ENCODE results near the gene IFFO2. TPM values are rescaled to one million over a fixed set of nuclear protein-coding genes. Genes with fewer than 3 reads are reported as not detected.

Gene IFFO2
- total and polyA plus RNA-seq, 2 of the 8 experiments (the other 6 are each of a cell fraction or from before 2014, with no cell fraction given): 6.6 to 10.4 TPM

DNA sequence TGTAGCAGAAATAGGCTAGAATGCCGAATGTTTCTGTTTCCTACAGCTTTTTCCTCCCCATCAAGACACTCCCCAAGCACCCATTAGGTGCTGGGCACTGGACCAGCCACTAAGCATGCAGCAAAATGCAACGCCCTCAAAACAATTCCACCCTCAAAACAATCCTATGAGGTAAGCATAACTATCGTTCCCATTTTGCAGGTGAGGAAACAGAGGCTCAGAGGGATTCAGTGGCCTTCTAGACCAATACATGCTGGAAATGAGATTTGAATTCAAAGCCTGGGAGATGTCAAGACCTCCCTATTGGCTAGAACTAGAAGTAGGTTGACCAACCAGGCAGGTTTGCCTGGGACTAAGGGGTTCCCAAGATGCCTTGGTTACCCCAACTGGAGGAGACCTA, 43.9 kb downstream of the IFFO2 start:
- WGBS, 2 experiments (ENCODE audit: extremely low coverage in 1 of 2, insufficient coverage in 1 of 2, insufficient read length in 1 of 2, insufficient replicate concordance in 2 of 2, low coverage in 1 of 2, low lambda C conversion rate in 2 of 2, missing lambda C conversion rate in 1 of 2): 83% methylated on average over 3 of the region's 3 CpGs; no CpG with 5 or more reads in 1 of the 2 experiments
- no peaks in the 10 kb centered on the region for H3K9me3 ChIP-seq (ENCODE audit: insufficient read depth in 2 of 2, low read depth in 1 of 2, low read length in 1 of 2)
- H4K91ac ChIP-seq (replicated peaks; ENCODE audit: insufficient read length, low read length): no peak overlapping the region
- H3K56ac ChIP-seq (replicated peaks; ENCODE audit: insufficient read length, low read depth, low read length): no peak overlapping the region
- H3K23ac ChIP-seq (ENCODE audit: insufficient read length): no peak overlapping the region
- H3K4me1 ChIP-seq (replicated peaks in 1 of 4; ENCODE audit: control insufficient read depth in 3 of 4, insufficient read depth in 4 of 4, low read length in 3 of 4): peaks cover 0 to 2% (median 0%) of the 10 kb centered on the region in 4 experiments; a peak in 1 of 7 replicates
- no peaks in the 10 kb centered on the region for H4K20me1 ChIP-seq (replicated peaks in 1 of 2; ENCODE audit: control insufficient read depth in 1 of 2, insufficient read depth in 2 of 2, low read length in 2 of 2)
- no peak overlapping the region for H3K4me2 ChIP-seq (ENCODE audit: insufficient read depth in 1 of 2, low read depth in 2 of 2, low read length in 2 of 2)
- H3K9ac ChIP-seq (replicated peaks in 1 of 4; ENCODE audit: extremely low read depth in 1 of 4, low read depth in 3 of 4, low read length in 3 of 4): no peak overlapping the region
- no peak overlapping the region for H3K14ac ChIP-seq (ENCODE audit: insufficient read length)
- no peak overlapping the region for H3K4me3 ChIP-seq (ENCODE audit: extremely low read depth in 1 of 4, insufficient read depth in 2 of 4, low read depth in 3 of 4, low read length in 4 of 4)
- no peak for FAIRE-seq
- no peak overlapping the region for H2AFZ ChIP-seq (ENCODE audit: low read length)
- H3K27me3 ChIP-seq (replicated peaks in 1 of 4; ENCODE audit: control insufficient read depth in 3 of 4, extremely low read depth in 1 of 4, insufficient read depth in 3 of 4, low read length in 3 of 4): no peaks in the 10 kb centered on the region
- no peak overlapping the region for H2BK12ac ChIP-seq (ENCODE audit: low read depth, low read length)
- H2BK120ac ChIP-seq (replicated peaks; ENCODE audit: low read depth, low read length): no peak overlapping the region
- no peak overlapping the region for H2BK20ac ChIP-seq (ENCODE audit: low read length)
- H4K5ac ChIP-seq (ENCODE audit: insufficient read length, low read depth, low read length): no peak overlapping the region
- ChIA-PET CTCF (ENCODE audit: partially characterized antibody) (interaction anchor here (0.6 to 6.3 kb wide), 49 partner anchors 8 to 743 kb away, joined by 3 to 109 read pairs (median 8); partner anchors contain the start of genes ALDH4A1 and IFFO2), POLR2A (ENCODE audit: partially characterized antibody) (interaction anchor here (1.0 to 2.5 kb wide), 4 partner anchors 10 to 47 kb away, joined by 3 to 11 read pairs (median 4); partner anchors contain the start of gene ALDH4A1)
- no peaks in the 10 kb centered on the region for H3K36me3 ChIP-seq (ENCODE audit: control insufficient read depth in 2 of 4, insufficient read depth in 4 of 4, low read length in 3 of 4)
- no peak overlapping the region for H3K18ac ChIP-seq (ENCODE audit: extremely low read depth, low read length)
- no peak overlapping the region for H4K8ac ChIP-seq (ENCODE audit: extremely low read depth, insufficient read depth, low read length)
- H3K23me2 ChIP-seq (ENCODE audit: low read depth, low read length): no peaks in the 10 kb centered on the region
- H3K79me2 ChIP-seq (ENCODE audit: control insufficient read depth in 1 of 2, insufficient read depth in 2 of 2, low read length in 2 of 2): no peaks in the 10 kb centered on the region
- no peak overlapping the region for H3K4ac ChIP-seq (replicated peaks; ENCODE audit: insufficient read length, low read depth, low read length)
- no peak overlapping the region for H2BK15ac ChIP-seq (ENCODE audit: low read length)
- no peak for DNase-seq (ENCODE audit: low read depth in 1 of 2, low spot score in 2 of 2)
- TF ChIP-seq KDM1A (IDR thresholded peaks at IDR 0.05; ENCODE audit: borderline replicate concordance, low read length) (peak; percentile 23; the same call in 1 of the 2 replicates), TBP (IDR thresholded peaks at IDR 0.05; ENCODE audit: low read depth, low read length) (no peak)
- no peaks in the 10 kb centered on the region for H3K79me1 ChIP-seq (ENCODE audit: low read depth, low read length)
- no peak overlapping the region for H2BK5ac ChIP-seq (ENCODE audit: low read depth, low read length)
- no peak overlapping the region for H3K27ac ChIP-seq (ENCODE audit: low read depth, low read length)
- no peak overlapping the region for H2AK5ac ChIP-seq (ENCODE audit: low read depth, low read length)
